K562 (cell line): ENCODE measurements around the gene ERGIC1.

Experiments used
- KAT2B ChIP-seq: IDR thresholded peaks from one replicate; pipeline ENCODE4 v1.6.1; 2012; ENCODE audit warnings: low read depth, mild to moderate bottlenecking, control low read depth, inconsistent platforms, low read length, moderate library complexity
- KLF1 ChIP-seq: fragments of 450-650 bp; IDR thresholded peaks from 2 replicates; pipeline ENCODE4 v1.6.1; 2016; ENCODE audit warnings: missing genetic modification characterization, missing compliant biosample characterization
- TAF7 ChIP-seq: fragments of 450-650 bp; IDR thresholded peaks from 2 replicates; pipeline ENCODE4 v1.6.1; 2016; ENCODE audit warnings: missing genetic modification characterization, missing compliant biosample characterization

DNA sequence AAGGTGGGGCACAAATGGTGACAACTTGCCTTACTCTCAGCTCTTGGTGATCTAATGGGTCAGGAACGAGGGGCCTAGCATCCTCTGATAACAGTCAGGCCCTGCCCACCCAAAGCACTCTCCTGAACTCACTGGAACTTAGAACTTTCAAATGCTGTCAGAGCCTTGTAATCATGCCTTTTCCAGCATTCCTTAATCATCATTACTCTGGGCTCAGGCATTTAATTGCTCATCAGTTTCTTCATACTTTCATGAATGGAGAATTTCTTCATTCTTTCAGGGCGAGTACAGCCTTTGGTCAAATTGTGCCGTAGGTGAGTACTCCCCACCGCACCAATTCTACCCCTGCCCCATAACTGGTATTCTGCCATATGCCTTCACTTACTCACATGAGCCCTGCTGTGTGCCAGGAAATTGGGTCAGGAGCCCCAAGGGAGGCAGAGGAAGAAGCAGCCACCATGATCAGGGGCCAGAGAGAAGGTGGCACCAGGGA, 32.8 kb upstream of the ERGIC1 start:
- TF ChIP-seq TAF7 (tag): no peak
- TF ChIP-seq KAT2B: no peak
- no peak for TF ChIP-seq KLF1
